IMR-90 (cell line): Measurements from ENCODE around the gene AXIN1. TPM values are rescaled to one million over a fixed set of nuclear protein-coding genes. Genes with fewer than 3 reads are reported as not detected.

Experiments used
- ATAC-seq: fragments of 200-7000 bp; cut with Tn5 transposase; 2 replicates; pipeline ENCODE4 v1.9.1; 2020; ENCODE audit warnings: low read depth, mild to moderate bottlenecking, moderate library complexity
- BruUV-seq: library from RNA; stranded (reverse); fragments of 400-500 nt; replicated peaks from 2 replicates; lab custom pipeline; 2021; lab: Mats Ljungman, UMichigan
- CTCF ChIA-PET: fragments of 300-600 bp; formaldehyde crosslinking; extraction: SDS; loops from one replicate; lab custom pipeline; 2021; ENCODE audit warnings: antibody characterized with exemption; lab: Yijun Ruan, JAX
- POLR2A ChIA-PET: fragments of 300-600 bp; sonication (Branson Sonifier 250); formaldehyde crosslinking; loops from one replicate; lab custom pipeline; 2022; ENCODE audit warnings: antibody characterized with exemption; ENCODE audit not compliant: unreplicated experiment; lab: Charles Lee
- DNase-seq: peaks from one replicate; pipeline ENCODE4 v3.0.0; 2013
- H2AFZ ChIP-seq: replicated peaks from 2 replicates; pipeline ENCODE3; 2013; ENCODE audit warnings: low read length, mild to moderate bottlenecking; ENCODE audit not compliant: poor library complexity
- H2AK5ac ChIP-seq: 2 replicates; pipeline ENCODE4 v1.6.1; 2013; ENCODE audit warnings: low read depth, low read length, inconsistent platforms
- H2AK9ac ChIP-seq: replicated peaks from 2 replicates; pipeline ENCODE3; 2013; ENCODE audit warnings: mild to moderate bottlenecking, low read depth, low read length, moderate library complexity; ENCODE audit not compliant: poor library complexity
- H2BK120ac ChIP-seq: 2 replicates; pipeline ENCODE4 v1.6.1; 2013; ENCODE audit warnings: low read depth, low read length, inconsistent platforms
- H2BK15ac ChIP-seq: 3 replicates; pipeline ENCODE4 v1.6.1; 2013; ENCODE audit warnings: low read depth, low read length, inconsistent platforms
- H2BK20ac ChIP-seq: 2 replicates; pipeline ENCODE4 v1.6.1; 2013; ENCODE audit warnings: low read depth, mild to moderate bottlenecking, inconsistent platforms, low read length, moderate library complexity
- H2BK5ac ChIP-seq: 2 replicates; pipeline ENCODE4 v1.6.1; 2013; ENCODE audit warnings: mild to moderate bottlenecking, low read depth, low read length, inconsistent platforms; ENCODE audit not compliant: poor library complexity, severe bottlenecking
- H3K14ac ChIP-seq: replicated peaks from 2 replicates; pipeline ENCODE4 v1.6.1; 2013; ENCODE audit warnings: low read depth, low read length, inconsistent platforms
- H3K18ac ChIP-seq: 2 replicates; pipeline ENCODE4 v1.6.1; 2013; ENCODE audit warnings: low read depth, low read length, control low read depth
- H3K23ac ChIP-seq: 2 replicates; pipeline ENCODE4 v1.6.1; 2013; ENCODE audit warnings: low read depth, low read length, inconsistent platforms
- H3K27ac ChIP-seq: 2 replicates; pipeline ENCODE4 v1.5.1; 2013; ENCODE audit warnings: mild to moderate bottlenecking, control low read depth, low read length; ENCODE audit not compliant: insufficient read depth
- H3K27me3 ChIP-seq: 2 replicates; pipeline ENCODE4 v1.6.1; 2013; ENCODE audit warnings: low read length; ENCODE audit not compliant: control insufficient read depth, insufficient read depth
- H3K36me3 ChIP-seq: 2 replicates; pipeline ENCODE4 v1.6.1; 2013; ENCODE audit warnings: low read length, mixed read lengths; ENCODE audit not compliant: control insufficient read depth, insufficient read depth
- H3K4ac ChIP-seq: 2 replicates; pipeline ENCODE4 v1.6.1; 2013; ENCODE audit warnings: low read depth, low read length, inconsistent platforms
- H3K4me1 ChIP-seq: 2 replicates; pipeline ENCODE4 v1.6.1; 2013; ENCODE audit warnings: low read length, mixed read lengths; ENCODE audit not compliant: control insufficient read depth, insufficient read depth
- H3K4me2 ChIP-seq: 2 replicates; pipeline ENCODE4 v1.6.1; 2013; ENCODE audit warnings: low read depth, mild to moderate bottlenecking, control low read depth, low read length, moderate library complexity
- H3K4me3 ChIP-seq: 2 replicates; pipeline ENCODE4 v1.5.1; 2013; ENCODE audit warnings: low read depth, mild to moderate bottlenecking, control low read depth, low read length, moderate library complexity; ENCODE audit not compliant: insufficient read depth
- H3K56ac ChIP-seq: 2 replicates; pipeline ENCODE4 v1.6.1; 2013; ENCODE audit warnings: low read length, inconsistent platforms; ENCODE audit not compliant: insufficient read depth; ENCODE audit errors: extremely low read depth
- H3K79me1 ChIP-seq, 2 experiments: 2 replicates each; pipeline ENCODE4 v1.6.1; 2013; ENCODE audit warnings: low read length in 2 of 2, inconsistent platforms in 1 of 2, low read depth in 1 of 2
- H3K9ac ChIP-seq: 2 replicates; pipeline ENCODE4 v1.6.1; 2013; ENCODE audit warnings: low read depth, low read length, control low read depth
- H3K9me1 ChIP-seq: 2 replicates; pipeline ENCODE4 v1.6.1; 2013; ENCODE audit warnings: low read length, inconsistent platforms; ENCODE audit not compliant: insufficient read depth
- H3K9me3 ChIP-seq: 2 replicates; pipeline ENCODE4 v1.6.1; 2013; ENCODE audit warnings: low read length; ENCODE audit not compliant: control insufficient read depth, insufficient read depth
- H4K20me1 ChIP-seq: 2 replicates; pipeline ENCODE4 v1.6.1; 2013; ENCODE audit warnings: low read length, inconsistent platforms; ENCODE audit not compliant: insufficient read depth
- H4K5ac ChIP-seq: 2 replicates; pipeline ENCODE4 v1.6.1; 2013; ENCODE audit warnings: mild to moderate bottlenecking, low read depth, low read length, control low read depth
- H4K8ac ChIP-seq, 2 experiments: 2 replicates each; pipeline ENCODE4 v1.6.1; 2013; ENCODE audit warnings: low read depth in 2 of 2, low read length in 2 of 2, control low read depth in 1 of 2, inconsistent platforms in 1 of 2
- H4K91ac ChIP-seq: 2 replicates; pipeline ENCODE4 v1.6.1; 2013; ENCODE audit warnings: low read depth, low read length, inconsistent platforms; ENCODE audit not compliant: insufficient read depth
- BHLHE40 ChIP-seq: fragments of 150-350 bp; IDR thresholded peaks from 2 replicates; pipeline ENCODE4 v1.6.1; 2016; ENCODE audit warnings: mild to moderate bottlenecking, low read depth, low read length
- CTCF ChIP-seq: conservative IDR thresholded peaks from 2 replicates; pipeline ENCODE4 v1.5.1; 2012; ENCODE audit warnings: mild to moderate bottlenecking, low read depth, low read length, improper control_type of control experiment
- FOS ChIP-seq: fragments of 150-350 bp; IDR thresholded peaks from 2 replicates; pipeline ENCODE4 v1.6.1; 2016; ENCODE audit warnings: low read depth, low read length
- MAFK ChIP-seq: IDR thresholded peaks from 2 replicates; pipeline ENCODE4 v1.6.1; 2012; ENCODE audit warnings: low read depth, low read length, improper control_type of control experiment
- MAZ ChIP-seq: IDR thresholded peaks from 2 replicates; pipeline ENCODE4 v1.6.1; 2012; ENCODE audit warnings: low read depth, mild to moderate bottlenecking, low read length, improper control_type of control experiment, moderate library complexity, borderline replicate concordance
- RAD21 ChIP-seq: IDR thresholded peaks from 2 replicates; pipeline ENCODE4 v1.6.1; 2012; ENCODE audit warnings: low read length, improper control_type of control experiment
- RCOR1 ChIP-seq: IDR thresholded peaks from 2 replicates; pipeline ENCODE4 v1.6.1; 2012; ENCODE audit warnings: mild to moderate bottlenecking, low read length, improper control_type of control experiment; ENCODE audit not compliant: insufficient replicate concordance
- RFX5 ChIP-seq: IDR thresholded peaks from 2 replicates; pipeline ENCODE4 v1.8.0; 2012; ENCODE audit warnings: low read depth, mild to moderate bottlenecking, low read length, moderate library complexity
- SMC3 ChIP-seq: fragments of 150-350 bp; IDR thresholded peaks from 2 replicates; pipeline ENCODE4 v1.6.1; 2016; ENCODE audit warnings: low read depth, mild to moderate bottlenecking, antibody characterized with exemption, low read length, moderate library complexity
- WGBS, 2 experiments: methylation state at CpG; one replicate each; pipeline versions ENCODE4 v1.1.5 to v1.1.7; 2013; ENCODE audit warnings: missing lambda C conversion rate in 2 of 2; ENCODE audit not compliant: insufficient read length in 1 of 2; ENCODE audit errors: extremely low coverage in 2 of 2; 5-methylcytosine and 5-hydroxymethylcytosine counted together
- dilution Hi-C: fragments of 300-500 bp; cut with HindIII; formaldehyde crosslinking; loops from one replicate; pipeline ENCODE4 v1.14.3; 2018; ENCODE audit warnings: low sequenced_read_pairs; ENCODE audit not compliant: unreplicated experiment
- in situ Hi-C: fragments of 300-500 bp; cut with MboI; formaldehyde crosslinking; loops from 3 replicates; pipeline ENCODE4 v1.14.3; 2019; ENCODE audit warnings: low sequenced_read_pairs, inconsistent platforms, mixed read lengths
- intact Hi-C: fragments of 100-400 bp; cut with micrococcal nuclease; formaldehyde crosslinking; loops from 2 replicates; pipeline ENCODE4 v1.10.0; 2022
- polyA plus RNA-seq, 3 experiments: library from polyadenylated mRNA; depleted of rRNA; stranded (reverse); fragments of >200 nt; gene quantifications; 2 replicates each; pipeline ENCODE4 v1.2.3, GENCODE V29; 2012; ENCODE audit warnings: low replicate concordance in 1 of 3
- total RNA-seq: library from RNA; depleted of rRNA; stranded (reverse); fragments of >200 nt; gene quantifications from 2 replicates; pipeline ENCODE4 v1.2.3, GENCODE V29; 2012
- TF ChIP-seq, protein P1 (sequence below): fragments of 150-350 bp; IDR thresholded peaks from 2 replicates; pipeline ENCODE4 v1.6.1; 2017; ENCODE audit warnings: mild to moderate bottlenecking, antibody characterized with exemption, low read length, low read depth

Gene AXIN1
- total and polyA plus RNA-seq, 2 of the 4 experiments (the other 2 are of a cell fraction) = 10.9 to 14.2 TPM

DNA sequence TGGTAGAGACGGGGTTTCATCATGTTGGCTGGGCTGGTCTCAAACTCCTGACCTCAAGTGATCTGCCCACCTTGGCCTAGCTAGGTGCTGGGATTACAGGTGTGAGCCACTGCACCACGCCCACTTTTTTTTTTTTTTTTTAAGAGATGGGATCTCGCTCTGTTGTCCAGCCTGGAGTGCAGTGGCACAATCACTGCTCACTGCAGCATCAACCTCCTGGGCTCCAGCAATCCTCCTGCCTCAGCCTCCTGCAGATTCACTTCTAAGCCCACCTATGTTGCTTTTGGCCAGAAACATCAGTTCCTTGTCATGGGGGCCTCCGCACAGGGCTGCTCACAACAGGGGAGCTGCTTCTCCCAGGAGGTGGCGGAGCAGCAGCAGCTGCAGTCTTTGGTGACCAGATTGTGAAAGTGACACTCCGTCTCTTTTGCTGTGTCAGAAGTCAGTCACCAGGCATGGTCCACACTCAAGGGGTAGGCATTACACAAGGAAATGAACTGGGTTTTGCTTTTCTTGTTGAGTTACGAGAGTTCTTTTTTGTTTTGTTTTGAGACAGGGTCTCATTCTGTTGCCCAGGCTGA is 40.0 kb upstream of the AXIN1 start (continued):
- TF ChIP-seq RFX5 = no peak

GRCh38 chr16:391885-392335 is 39.4 kb upstream of the AXIN1 start:
- no peak overlapping the region for H4K8ac ChIP-seq
- 0 out of 2 replicates have a peak, but pooled peaks cover 3% of the 10 kb centered on the region for H3K9me1 ChIP-seq
- ATAC-seq (peak; percentile 85), DNase-seq (peak; percentile 83)
- BruUV-seq = no TSS peak
- no peak overlapping the region for H3K56ac ChIP-seq
- ChIA-PET POLR2A (no interaction called here), CTCF (interaction anchor here (0.5 kb wide), 1 partner anchor 103 kb away, joined by 3 read pairs; no protein-coding TSS in a partner anchor)
- H4K91ac ChIP-seq = no peak overlapping the region
- H2AK5ac ChIP-seq = no peak overlapping the region
- H2BK20ac ChIP-seq = no peak overlapping the region
- H3K36me3 ChIP-seq = no peaks in the 10 kb centered on the region
- dilution Hi-C loops = no loop called here
- in situ Hi-C loops = loop anchor here (10.0 kb wide), 1 partner anchor 253 kb away; the partner anchor contains the start of genes MCRIP2 and WDR90
- intact Hi-C loops = loop anchor here (10.0 kb wide), 1 partner anchor 93 kb away; no protein-coding TSS in a partner anchor
- no CpG with 5 or more reads among the region's 7 CpGs for WGBS, 2 experiments
- H3K4me3 ChIP-seq = no peak overlapping the region
- H2AFZ ChIP-seq = peak overlapping the region; percentile 4
- no peak overlapping the region for H3K9ac ChIP-seq
- H3K18ac ChIP-seq = no peak overlapping the region
- peaks cover 3% of the 10 kb centered on the region for H3K9me3 ChIP-seq
- TF ChIP-seq RCOR1 = peak; percentile 97
- TF ChIP-seq BHLHE40 = 0 out of 2 replicates have a peak, but pooled peaks have one; percentile 15
- TF ChIP-seq MAFK = no peak
- peak; percentile 75 for TF ChIP-seq CTCF
- TF ChIP-seq, protein P1, sequence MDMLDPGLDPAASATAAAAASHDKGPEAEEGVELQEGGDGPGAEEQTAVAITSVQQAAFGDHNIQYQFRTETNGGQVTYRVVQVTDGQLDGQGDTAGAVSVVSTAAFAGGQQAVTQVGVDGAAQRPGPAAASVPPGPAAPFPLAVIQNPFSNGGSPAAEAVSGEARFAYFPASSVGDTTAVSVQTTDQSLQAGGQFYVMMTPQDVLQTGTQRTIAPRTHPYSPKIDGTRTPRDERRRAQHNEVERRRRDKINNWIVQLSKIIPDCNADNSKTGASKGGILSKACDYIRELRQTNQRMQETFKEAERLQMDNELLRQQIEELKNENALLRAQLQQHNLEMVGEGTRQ = no peak
- TF ChIP-seq FOS = peak; percentile 37; the same call in 1 of the 2 replicates
- peak; percentile 94 for TF ChIP-seq RAD21
- TF ChIP-seq MAZ = no peak
- TF ChIP-seq SMC3 = peak; percentile 79
- no peak overlapping the region for H2BK120ac ChIP-seq
- H4K20me1 ChIP-seq = no peaks in the 10 kb centered on the region
- H2BK5ac ChIP-seq = no peak overlapping the region
- no peaks in the 10 kb centered on the region for H3K27me3 ChIP-seq
- no peak overlapping the region for H3K4me2 ChIP-seq
- peaks cover 3% of the 10 kb centered on the region; the same call in 1 of the 2 replicates for H3K4me1 ChIP-seq
- no peak overlapping the region for H4K5ac ChIP-seq
- no peak overlapping the region for H3K14ac ChIP-seq
- no peak overlapping the region for H3K23ac ChIP-seq
- no peak overlapping the region for H3K27ac ChIP-seq
- no peak overlapping the region for H3K4ac ChIP-seq
- H2BK15ac ChIP-seq = no peak overlapping the region
- no peak overlapping the region for H2AK9ac ChIP-seq
- peaks cover 0 to 8% of the 10 kb centered on the region in 2 experiments; a peak in 2 of 4 replicates for H3K79me1 ChIP-seq
